LNCaP clone FGC (cell line): ENCODE measurements around the gene TIMM9.

ENCODE experiments used
- DNase-seq: peaks from one replicate; pipeline ENCODE4 v3.0.0-alpha.2; 2011; ENCODE audit warnings: low read depth
- H3K4me3 ChIP-seq: 2 replicates; pipeline ENCODE4 v1.5.1; 2011; ENCODE audit warnings: mild to moderate bottlenecking, low read depth, low read length, control low read depth
- CTCF ChIP-seq: IDR thresholded peaks from 2 replicates; pipeline ENCODE4 v1.5.1; 2012; ENCODE audit warnings: mild to moderate bottlenecking; ENCODE audit not compliant: control insufficient read depth, insufficient read depth; ENCODE audit errors: extremely low read depth

TIMM9 gene

GRCh38 chr14:58463147-58463546 is 35.8 kb upstream of the TIMM9 start:
- DNase-seq: peak; percentile 78
- H3K4me3 ChIP-seq: no peak overlapping the region
- TF ChIP-seq CTCF: no peak

DNA sequence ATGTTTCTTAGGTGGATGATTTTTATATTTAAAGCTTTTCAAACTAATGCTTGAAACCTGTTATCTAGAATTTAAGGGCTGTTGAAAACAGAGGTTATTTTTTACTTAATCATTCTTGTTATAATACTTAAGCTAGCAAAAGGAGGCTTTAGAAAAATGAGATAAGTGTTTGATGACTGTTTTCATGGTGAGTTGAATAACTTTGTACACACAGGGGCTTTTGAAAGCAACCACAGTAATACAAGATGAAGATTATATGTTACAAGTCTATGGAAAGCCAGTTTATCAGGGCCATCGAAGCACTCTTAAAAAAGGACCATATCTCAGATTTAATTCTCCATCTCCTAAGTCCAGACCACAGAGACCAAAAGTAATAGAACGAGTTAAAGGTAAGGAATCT is 33.4 kb upstream of the TIMM9 start:
- DNase-seq: no peak
- no peak overlapping the region for H3K4me3 ChIP-seq
- no peak for TF ChIP-seq CTCF

- no peak for DNase-seq
- TF ChIP-seq CTCF: no peak
- no peak overlapping the region for H3K4me3 ChIP-seq
Observed at GRCh38 chr14:58455593-58456265, 28.4 kb upstream of the TIMM9 start.

DNA sequence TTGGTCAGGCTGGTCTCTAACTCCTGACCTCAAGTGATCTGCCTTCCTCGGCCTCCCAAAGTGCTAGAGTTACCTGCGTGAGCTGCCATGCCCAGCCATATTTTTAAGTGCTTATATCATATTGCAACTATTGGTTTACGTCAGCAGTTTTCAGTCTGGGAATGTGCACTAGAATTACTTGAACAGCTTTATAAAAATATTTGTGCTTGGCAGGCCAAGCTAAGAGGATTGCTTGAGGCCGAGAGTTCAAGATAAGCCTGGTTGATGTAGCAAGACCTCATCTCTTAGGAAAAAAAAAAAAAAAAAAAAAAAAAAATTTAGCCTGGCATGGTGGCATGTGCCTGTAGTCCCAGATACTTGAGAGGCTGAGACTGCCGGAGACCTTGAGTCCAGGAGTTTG is 17.3 kb upstream of the TIMM9 start:
- no peak for TF ChIP-seq CTCF
- H3K4me3 ChIP-seq: no peak overlapping the region
- DNase-seq: no peak

DNA sequence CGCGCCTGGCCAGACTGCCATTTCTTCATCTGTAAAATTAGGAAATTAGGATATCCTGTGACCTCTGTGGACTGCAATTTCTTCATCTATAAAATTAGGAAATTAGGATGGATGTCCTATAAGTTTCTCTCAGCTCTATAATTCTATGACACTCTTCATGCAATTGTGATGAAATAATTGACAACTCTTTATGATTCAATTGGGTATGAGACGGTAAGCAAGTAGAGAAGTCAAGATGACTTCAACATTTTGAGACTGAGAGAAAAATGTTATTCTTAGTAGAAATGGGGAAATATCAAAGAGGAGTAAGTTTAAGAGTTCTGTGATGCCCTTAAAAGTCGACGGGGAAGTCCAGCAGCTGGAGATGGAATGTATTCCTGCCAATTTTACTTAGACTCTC is 12.1 kb upstream of the TIMM9 start:
- no peak for DNase-seq
- H3K4me3 ChIP-seq: no peak overlapping the region
- TF ChIP-seq CTCF: no peak

DNA sequence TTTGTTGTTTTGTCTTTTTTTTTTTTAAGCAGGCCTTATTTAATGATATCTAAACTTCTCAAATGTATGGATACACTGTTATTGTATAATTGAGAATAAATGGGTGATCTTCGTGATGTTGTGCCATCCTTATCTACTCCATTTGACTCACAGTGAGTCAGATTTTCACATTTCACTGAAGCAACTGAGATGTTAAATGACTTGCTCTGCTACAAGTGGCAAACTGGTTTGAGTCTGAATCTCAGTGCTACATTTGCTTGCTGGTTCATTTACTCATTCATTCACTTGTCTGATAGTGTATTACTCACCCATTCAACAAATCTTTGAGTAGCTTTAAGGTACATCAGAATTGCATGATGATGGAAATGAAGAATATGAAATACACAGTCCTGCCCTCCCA is 2.8 kb upstream of the TIMM9 start:
- H3K4me3 ChIP-seq: no peak overlapping the region
- TF ChIP-seq CTCF: no peak
- DNase-seq: no peak

- no peak for DNase-seq
- TF ChIP-seq CTCF: no peak
- peak overlapping the region; percentile 95 for H3K4me3 ChIP-seq
Observed at GRCh38 chr14:58428118-58428683, 870 bp upstream of the TIMM9 start.
